Non-pigmented ciliary epithelial cell (primary cell): ENCODE data around the gene CEP95.

Experiments used
- DNase-seq: peaks from one replicate; pipeline ENCODE4 v3.0.0-alpha.2; 2010; ENCODE audit warnings: low read depth

CEP95 gene

DNA sequence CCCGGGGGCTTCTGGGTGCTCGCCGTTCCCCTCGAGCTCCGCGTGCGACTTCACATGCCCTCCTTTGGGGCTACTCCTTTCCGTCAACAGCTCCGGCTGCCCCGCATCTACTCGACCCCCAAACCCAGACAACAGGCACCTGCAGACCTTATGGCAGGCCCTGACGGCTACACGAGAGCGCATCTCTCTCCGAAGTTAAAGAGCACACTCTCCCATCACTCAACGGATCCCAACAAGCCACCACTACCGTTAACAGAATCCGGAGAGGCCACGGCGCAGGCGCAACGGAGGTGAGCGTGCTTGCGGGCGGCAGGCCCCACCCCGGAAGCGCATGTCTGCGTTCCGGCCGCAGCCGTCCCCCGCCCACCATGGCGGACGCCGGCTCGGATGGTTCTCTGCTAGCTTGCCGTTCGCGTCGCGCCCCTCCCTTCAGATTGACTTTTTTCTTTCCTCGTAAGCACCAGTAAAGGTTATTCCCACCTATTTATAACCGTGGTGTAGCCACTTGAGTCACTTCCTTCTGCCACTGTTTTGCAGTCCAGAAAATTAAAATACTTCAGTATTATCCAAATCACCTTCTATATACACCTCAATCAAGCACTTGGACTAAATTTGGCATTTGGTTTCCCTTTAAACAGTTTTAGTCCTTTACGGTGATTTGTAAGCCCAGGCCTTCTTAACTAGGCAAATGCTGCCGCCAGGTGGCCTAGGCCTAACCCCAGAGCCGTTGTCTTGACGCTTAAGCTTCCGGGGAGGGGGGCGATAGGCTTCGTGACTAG, 9.8 kb upstream of the CEP95 start, which contains the start of gene POLG2:
POLG2 (minus strand) TSS at position 269 of the 779 bp plus-strand sequence; CDS start at position 183, 86 bp downstream.
- DNase-seq: peak; percentile 76

DNA sequence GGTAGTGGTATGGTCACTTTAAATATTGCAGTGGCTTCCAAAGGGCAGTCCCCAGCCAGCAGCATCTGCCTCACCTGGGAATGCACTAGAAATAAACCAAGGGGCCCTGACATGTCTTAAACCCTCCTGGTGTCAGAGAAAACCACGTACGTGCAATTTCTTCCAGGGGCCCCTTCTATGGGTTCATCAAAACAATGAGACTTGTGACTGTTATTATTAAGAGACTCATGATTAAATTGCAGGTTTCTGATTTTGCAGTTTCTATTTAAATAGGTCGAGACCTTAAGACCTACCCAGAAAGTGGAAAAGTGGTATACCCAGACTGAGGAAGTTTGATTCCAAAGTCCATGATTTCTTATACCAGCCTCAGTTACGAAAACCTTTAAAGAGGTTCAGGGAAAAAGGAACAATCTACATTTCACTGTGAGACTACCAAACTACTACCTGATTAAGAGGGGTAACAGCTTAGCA, 9.2 kb upstream of the CEP95 start:
- DNase-seq: no peak

DNA sequence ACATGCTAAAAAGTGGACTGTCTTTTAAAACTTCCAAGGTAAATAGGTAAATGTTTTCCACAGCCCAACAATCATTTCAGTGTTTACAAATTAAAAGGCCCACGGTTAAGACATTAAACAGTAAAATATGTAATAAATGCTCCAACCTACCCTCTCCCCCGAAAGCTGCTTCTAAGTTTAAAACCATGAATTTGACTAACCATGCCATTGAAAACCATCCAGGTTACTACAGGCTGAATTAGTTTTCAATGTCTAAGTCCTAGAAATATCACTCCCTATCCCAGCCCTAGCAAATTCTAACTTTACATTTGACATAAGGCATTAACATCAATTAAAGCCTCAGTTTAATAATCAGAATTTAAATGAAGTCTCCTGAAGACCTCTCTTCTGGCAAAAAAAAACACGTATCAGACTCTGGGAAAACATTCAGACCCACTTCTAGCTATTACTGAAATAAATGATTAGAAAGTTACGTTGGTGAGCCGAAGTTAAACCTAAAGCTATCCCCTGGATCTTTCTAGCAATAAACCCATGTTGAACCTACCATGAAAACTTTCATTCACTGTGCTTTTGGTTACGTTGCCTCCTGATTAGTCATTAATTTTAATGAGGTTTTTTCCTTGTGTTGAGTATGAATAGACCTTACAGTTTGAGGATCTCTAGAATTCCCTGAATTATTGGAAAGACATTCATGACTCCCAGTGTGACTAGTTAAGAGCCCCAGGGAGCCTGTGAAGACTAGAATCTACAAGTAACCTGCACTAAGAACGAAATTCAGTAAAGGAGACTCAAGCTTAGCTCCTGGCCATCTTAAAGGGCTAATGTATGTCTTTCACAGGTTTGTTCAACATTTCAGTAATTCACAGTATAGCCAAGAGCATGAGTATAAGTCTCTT, 8.2 kb upstream of the CEP95 start:
- no peak for DNase-seq

DNA sequence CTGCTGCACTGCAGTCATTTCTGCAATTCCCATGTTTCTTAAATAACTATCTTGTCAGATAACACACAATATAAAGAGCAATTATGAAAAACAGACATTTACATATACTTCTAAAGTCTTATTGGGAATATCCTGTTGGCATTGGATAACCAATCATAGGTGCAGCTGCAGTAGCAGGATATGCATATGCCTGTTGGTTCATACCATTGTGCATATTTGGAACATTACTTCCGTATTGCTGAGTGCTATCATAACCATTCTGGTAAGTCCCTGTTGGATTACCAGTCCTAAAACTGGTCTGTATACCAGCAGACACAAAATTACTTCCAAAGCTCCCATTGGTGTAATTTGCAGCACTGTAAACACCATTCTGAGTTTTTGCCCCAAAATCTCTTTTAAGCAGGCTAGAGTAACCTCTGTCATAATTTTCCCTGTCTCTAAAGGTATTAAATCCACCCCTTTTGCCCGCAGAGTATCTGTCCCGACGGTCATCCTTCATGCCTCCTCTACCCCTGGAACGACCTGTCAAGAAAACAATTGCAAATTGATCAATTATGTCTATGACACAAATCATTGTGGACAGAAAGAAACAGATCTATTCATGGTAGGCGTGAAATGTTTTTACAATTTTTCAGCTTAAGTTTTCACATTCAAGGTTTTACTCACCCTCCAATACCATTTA, 6.8 kb upstream of the CEP95 start:
- no peak for DNase-seq

DNA sequence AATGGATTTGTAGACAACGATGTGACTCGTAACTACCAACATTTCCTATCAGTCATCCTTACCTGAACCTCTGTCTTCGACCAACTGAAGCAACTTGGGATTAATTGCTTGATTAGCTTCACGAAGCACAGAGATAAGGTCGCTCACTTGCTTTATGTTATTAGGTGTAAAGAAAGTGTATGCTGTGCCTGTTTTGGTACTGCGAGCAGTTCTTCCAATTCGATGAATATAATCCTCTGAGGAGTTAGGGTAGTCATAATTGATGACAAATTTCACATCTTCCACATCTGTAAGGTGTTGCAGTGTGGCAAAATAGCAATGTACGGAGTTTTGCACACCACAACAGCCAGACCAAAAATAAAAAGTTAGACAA, 6.3 kb upstream of the CEP95 start:
- DNase-seq: no peak

DNA sequence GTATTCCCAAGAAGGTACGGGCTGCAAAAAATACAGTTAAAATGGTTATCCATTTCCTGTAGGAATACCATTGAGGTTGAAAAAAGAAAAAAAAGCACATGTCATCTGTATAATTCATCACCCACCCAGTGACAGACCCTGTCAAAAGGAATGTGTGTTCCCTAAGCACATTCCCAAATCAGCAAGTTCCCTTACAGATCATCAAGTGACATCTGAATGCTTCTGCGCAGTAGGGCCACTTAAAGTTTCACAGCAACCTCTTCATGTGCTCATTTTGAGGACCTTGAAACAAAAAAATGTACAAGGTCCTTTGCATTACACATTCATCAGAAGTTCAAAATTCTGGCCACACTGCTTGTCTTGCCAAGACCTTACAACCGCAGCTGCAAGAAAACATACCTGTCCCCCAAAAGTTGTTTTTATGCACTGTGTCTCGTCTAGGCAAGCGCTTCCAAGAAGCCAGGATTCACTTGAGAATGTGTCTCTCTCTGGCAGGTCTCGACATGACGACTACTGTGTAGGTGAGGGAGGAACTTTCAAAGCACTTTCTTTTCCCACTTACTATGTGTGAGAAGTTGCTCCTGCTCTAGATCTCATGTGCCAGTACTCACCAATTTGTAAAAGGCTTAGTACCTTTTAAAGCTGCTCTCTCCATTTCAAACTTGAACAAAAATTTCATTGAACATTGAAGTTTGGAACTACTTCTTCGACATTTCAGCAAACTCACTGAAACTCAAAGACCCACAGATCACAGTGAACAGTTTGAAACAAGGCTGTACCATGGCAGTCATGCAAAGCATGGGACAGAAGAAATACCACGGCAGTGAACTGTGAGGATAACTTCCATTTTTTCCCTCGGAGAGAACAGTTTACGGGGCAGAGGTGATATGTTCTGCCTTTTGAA, 5.7 kb upstream of the CEP95 start:
- DNase-seq: no peak

DNA sequence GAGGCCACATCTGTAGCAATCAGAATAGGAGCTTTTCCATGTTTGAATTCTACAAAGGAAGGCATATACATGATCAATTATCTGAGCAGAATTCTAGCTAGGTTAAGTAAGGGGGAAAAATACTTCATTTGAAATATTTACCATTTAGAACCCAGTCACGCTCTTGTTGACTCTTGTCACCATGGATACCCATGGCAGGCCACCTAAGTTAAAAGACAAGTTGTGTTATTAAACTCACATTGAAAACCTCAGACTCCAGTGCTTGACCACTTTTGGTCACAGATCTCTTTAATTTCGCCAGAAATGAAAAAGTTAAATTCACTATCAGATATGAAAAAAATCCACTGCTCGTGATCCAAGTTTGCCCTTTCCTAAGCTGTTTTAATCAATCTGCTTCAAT, 4.8 kb upstream of the CEP95 start:
- DNase-seq: no peak

DNA sequence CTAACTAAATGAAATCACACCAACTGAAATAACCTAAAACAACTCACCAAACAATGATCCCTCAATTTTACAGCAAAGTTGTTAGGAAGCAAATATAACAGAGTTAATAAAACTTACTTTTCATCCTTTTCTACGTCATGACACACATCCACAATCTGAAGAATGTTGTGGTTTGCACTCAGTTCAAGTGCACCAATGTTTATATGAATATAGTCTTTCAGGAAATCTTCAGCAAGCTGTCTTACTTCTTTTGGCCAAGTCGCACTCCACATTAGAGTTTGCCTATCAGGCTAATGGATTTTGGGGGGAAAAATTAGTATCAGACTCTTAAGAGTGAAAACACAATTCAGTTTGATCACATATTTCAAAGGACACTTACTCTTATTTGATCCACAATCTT, 4.0 kb upstream of the CEP95 start:
- DNase-seq: no peak

DNA sequence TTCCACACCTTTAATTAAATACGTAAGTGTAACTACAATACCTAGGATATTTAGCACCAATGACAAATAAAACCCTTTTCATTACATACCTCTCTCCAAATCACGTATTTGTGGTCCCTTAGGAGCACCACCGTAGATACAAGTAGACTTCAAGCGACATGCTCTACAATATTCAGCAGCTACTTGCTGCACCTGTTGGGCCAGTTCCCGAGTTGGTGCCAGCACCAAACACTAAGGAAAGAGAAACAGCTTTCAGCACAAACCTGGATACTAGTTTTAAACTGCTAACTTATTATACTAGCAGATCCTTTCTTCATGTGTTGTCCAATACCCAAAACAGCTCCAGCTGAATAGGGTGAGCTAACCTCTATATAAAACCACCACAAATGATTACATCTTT, 3.4 kb upstream of the CEP95 start:
- no peak for DNase-seq

DNA sequence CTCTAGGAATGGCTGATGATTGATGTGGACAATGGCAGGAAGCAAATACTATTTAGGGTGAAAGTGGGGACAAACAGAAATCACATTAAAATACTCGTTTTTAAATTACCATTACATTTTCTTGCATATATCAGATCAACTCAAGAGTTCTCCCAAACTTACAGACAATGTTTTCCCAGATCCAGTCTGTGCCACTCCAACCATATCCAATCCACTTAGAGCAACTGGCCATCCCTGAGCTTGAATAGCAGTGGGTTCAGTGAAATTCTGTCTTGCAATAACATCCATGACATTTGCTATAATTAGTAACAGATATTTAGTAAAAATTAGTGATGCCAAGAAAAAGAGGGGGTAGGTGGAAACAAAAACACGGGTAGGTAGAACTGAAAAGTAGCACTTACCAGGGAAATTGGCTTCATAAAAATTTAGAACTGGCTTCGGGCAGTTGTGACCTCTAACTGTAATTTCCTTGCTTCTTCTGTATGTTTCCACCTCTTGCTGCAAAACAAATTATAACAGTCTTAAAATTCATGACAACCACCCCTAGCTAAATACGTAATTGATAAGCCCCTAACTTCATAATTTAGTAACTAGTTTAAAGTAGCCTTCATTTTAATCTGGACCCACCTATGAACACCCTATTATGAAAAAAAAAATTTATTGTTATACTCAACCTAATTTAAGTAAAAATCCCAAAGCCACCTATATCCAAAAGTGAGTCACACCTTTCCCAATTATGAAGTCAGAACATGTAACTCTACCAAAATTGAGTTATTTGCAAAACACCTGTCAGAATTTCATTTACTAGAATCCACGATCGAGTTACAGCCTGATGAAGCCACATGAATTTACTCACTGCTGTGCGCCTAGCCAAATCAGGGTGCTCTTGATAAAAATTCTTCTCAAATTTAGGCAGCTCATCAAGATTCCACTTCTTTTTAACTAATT, 2.7 kb upstream of the CEP95 start:
- no peak for DNase-seq

DNA sequence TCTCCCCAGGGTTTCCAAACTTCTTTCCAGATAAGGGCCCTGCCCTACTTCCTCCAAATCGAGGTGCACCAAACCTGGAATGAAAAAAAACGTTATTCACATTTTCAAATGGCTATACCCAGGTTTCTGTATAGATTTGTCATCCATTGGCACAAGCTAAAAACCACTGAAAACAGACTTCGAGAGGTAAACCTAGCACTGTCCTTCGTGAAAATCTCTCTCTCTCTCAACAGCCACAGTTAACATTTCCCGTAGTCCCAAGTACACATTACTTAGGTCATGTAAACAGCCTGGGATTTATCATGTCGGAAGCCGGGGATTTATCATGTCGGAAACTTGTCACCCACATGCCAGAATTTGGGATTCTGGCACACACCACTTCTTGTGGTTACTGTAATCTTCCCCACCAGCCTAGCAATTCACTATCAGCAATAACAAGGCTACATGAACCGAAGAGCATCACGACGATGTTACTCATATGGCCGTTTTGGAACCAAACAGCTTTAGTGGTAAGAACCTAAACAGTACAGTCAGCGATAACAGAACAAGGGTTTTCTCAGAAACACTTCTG, 1.9 kb upstream of the CEP95 start:
- DNase-seq: no peak

DNA sequence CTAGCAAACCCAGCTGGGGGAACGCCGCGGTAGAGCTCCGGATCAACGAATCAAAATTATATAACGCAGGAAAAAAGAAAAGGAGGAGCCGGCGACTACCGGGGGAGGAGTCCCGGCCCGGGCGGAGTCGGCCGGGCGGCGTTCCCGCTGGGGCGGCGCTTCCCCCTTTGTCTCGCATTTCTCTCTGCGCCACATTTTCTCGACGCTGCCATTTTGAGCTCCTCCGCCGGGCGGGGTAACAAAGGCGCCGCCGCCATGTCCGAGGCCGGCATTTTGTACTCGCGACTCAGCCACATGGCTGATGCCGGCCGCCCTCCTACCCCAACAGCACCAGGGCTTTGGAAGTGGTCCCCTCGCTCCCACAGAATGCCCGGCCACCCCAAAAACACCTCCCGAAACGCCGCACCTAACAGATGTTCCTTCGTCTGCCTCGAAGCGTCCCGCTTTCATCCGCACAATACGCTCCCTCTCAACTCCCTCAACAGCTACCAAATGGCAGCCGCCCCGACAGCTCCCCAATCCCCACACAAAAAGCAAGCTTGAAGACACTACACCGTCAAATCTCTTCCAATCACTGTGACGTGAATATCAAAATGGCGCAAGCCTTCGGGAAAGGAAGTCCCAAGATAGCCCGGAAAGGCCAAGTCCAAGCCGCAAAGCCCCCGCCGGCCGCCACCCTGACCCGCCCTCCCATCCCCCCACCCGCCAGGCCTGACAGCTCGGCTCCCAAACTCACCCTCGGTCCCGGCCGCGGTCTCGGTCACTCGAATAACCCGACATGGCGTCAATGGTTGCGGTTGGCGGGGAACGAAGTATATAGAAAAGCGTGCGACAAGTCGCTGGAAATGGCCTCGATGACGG, 1.2 kb upstream of the CEP95 start:
- DNase-seq: no peak

DNA sequence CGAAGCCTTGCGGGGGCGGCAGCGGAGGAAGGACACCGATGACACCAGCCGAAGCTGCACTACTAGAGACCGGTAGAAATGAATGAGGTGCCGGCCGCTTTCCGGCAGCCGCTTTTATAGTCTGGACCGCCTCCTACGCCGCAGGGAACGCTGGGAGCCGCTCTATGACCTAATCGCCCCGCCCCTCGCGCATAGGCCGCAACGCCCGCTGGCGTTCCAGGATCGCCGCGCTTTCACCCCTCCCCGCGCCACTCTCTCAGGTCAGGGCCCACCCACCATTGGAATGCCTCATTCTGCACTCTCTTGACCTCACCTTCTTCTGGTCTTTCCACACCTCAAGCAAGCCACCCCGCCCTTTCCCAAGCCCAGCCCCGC, 589 bp upstream of the CEP95 start, which contains the start of gene DDX5:
DDX5 (minus strand) TSS at position 89 of the 375 bp plus-strand sequence. CDS start 170 bp downstream, outside the sequence.
- peak; percentile 71 for DNase-seq

DNA sequence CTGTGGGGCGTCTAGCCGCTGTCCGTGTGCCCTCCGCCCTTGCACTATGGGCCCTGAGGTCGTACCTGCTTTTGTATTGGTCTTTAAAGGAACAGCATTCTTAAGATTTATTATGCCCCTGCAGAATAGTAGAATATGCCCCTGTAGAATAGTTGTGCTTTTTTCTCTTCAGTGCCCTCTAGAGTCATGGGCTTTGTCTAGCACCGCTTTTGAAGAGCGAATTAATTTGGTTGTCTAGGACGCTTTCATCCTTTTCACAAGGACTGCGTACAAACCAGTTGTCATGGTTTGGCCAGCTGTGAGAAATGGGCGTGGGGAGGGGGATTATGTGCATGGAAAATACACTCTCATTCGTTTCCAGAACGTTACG, 621 bp downstream of the CEP95 start:
- peak; percentile 51 for DNase-seq

DNA sequence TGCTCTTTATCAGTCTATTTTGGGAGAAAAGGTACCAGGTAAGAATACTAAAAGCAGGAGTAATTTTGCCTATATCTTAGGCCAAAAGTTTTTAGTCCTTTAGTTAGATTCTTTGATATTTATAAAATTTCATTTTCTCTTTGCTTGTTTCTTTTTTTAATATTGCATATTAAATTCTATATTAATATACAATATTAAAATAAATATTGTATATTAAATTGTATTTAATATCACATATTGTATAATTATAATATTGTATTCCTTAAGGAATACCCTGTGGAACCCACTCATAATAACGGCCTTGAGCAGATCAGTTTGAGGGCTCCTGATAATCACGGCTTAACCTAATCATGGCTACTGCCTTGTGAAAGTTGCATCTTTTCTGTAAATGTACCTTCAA, 1.9 kb downstream of the CEP95 start:
- no peak for DNase-seq

DNA sequence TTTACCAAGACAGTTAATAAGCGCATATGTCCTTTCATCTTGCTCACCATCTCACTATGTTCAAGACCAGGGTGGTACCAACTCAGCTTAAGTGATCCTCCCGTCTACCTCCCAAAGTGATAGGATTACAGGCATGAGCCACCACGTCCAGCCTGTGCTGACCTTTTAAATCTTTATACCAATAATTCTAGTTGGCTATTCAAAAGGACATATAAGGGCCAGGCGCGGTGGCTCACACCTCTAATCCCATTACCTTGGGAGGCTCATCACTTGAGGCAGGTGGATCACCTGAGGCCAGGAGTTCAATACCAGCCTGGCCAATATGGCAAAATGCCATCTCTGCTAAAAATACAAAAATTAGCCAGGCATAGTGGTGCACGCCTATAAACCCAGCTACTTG, 2.4 kb downstream of the CEP95 start:
- no peak for DNase-seq

DNA sequence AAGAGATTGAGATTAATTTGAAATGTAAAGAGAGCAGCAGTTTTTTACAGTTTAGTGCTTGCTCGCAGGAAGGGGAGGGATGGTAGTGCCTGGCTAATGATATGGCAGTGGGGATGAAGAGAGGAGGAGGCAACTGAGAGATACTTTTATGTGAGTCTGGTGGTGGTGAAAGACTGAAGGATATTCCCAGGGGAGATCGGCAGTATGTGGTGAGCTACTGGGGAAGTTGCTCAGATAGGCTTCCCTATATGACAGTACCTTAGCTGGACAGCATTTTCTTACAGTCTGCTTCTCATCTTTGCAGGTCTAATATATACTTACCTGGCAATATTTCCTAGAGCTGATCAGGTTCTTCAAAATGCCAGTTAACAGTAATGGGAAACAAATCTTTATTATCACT, 8.6 kb downstream of the CEP95 start:
- DNase-seq: no peak

DNA sequence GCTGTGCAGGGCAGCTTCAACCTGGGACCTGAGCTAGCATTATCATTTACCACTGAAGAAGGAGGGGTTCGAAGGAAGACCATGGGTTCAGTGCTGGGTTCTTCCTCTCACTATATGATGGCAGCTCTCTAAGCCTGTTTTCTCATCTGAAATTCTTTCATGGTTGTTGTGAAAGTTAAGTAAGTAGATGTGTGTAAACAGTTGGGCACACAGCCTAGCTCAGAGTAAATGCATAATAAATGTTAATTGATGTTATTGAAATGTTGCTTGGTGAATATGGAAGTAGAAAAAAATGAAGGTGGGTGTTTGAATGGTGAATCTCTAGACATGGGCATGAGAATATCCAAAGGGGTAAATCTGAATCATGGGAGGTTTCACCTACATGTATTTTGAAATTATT, 9.1 kb downstream of the CEP95 start:
- no peak for DNase-seq

DNA sequence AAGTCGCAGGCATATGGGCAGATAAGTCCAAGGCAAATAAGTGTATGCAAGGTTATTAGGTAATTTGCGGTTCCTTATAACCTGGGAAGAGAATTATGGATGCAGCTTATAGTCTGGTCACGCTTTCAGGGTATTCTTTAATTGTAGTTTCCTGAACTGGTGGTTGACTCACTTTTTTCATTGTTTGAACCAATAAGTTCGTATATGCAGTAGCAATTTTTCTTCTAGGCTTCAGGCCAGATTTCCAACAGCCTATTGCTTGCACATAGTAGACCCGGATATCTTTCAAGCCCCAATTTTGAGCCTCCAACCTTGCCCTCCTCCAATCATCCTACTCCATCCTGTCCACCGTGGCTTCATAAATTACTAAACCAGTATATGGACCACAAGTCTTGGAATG, 12.8 kb downstream of the CEP95 start:
- DNase-seq: no peak
